Smooth muscle cell (in vitro differentiated cells): ENCODE data around the gene ZBTB44. TPM values are rescaled to one million over a fixed set of nuclear protein-coding genes. Genes with fewer than 3 reads are reported as not detected.

ENCODE experiments used
- DNase-seq: peaks from one replicate; lab custom pipeline; 2025; ENCODE audit not compliant: unreplicated experiment; lab: John Stamatoyannopoulos, UW
- H2AFZ ChIP-seq: fragments of 200-600 bp; sonication (generic); 2 replicates; pipeline ENCODE4 v1.6.0; 2016; ENCODE audit warnings: antibody characterized with exemption, low read depth, mild to moderate bottlenecking
- H3F3A ChIP-seq: fragments of 200-600 bp; sonication (generic); 2 replicates; pipeline ENCODE4 v1.6.0; 2017; ENCODE audit warnings: antibody characterized with exemption, low read depth
- H3K27ac ChIP-seq: fragments of 200-600 bp; sonication (generic); 2 replicates; pipeline ENCODE4 v1.5.1; 2016; ENCODE audit warnings: low read depth, mild to moderate bottlenecking
- H3K27me3 ChIP-seq: fragments of 200-600 bp; sonication (generic); 2 replicates; pipeline ENCODE4 v1.6.1; 2016; ENCODE audit warnings: low read depth, mild to moderate bottlenecking
- H3K36me3 ChIP-seq: fragments of 200-600 bp; sonication (generic); 2 replicates; pipeline ENCODE4 v1.5.1; 2016; ENCODE audit warnings: low read depth
- H3K4me1 ChIP-seq: fragments of 200-600 bp; sonication (generic); 2 replicates; pipeline ENCODE4 v1.5.1; 2016; ENCODE audit warnings: low read depth
- H3K4me2 ChIP-seq: fragments of 200-600 bp; sonication (generic); 2 replicates; pipeline ENCODE4 v1.6.0; 2016; ENCODE audit warnings: mild to moderate bottlenecking
- H3K4me3 ChIP-seq: fragments of 200-600 bp; sonication (generic); 2 replicates; pipeline ENCODE4 v1.5.1; 2016; ENCODE audit warnings: mild to moderate bottlenecking
- H3K79me2 ChIP-seq: fragments of 200-600 bp; sonication (generic); 2 replicates; pipeline ENCODE4 v1.6.0; 2016; ENCODE audit warnings: low read depth, mild to moderate bottlenecking
- H3K9ac ChIP-seq: fragments of 200-600 bp; sonication (generic); 2 replicates; pipeline ENCODE4 v1.6.0; 2016; ENCODE audit warnings: low read depth
- H3K9me3 ChIP-seq: fragments of 200-600 bp; sonication (generic); replicated peaks from 2 replicates; pipeline ENCODE4 v1.5.1; 2016; ENCODE audit warnings: low read depth
- H4K20me1 ChIP-seq: fragments of 200-600 bp; sonication (generic); 2 replicates; pipeline ENCODE4 v1.6.0; 2016; ENCODE audit warnings: low read depth
- WGBS: methylation state at CpG from one replicate; pipeline ENCODE4 v1.1.7; 2016; ENCODE audit warnings: low lambda C conversion rate; 5-methylcytosine and 5-hydroxymethylcytosine counted together
- polyA plus RNA-seq: library from polyadenylated mRNA; unstranded; fragments of >200 nt; fragmentation: Nextera tagmentation; extraction: Ambion mirVana; gene quantifications from 2 replicates; pipeline ENCODE4 v1.2.1, GENCODE V29; 2016
- total RNA-seq: library from RNA; depleted of rRNA; stranded (reverse); fragments of >200 nt; gene quantifications from 2 replicates; pipeline ENCODE4 v1.2.3, GENCODE V29; 2014
- TF ChIP-seq, protein P1 (sequence below): fragments of 200-600 bp; sonication (generic); IDR thresholded peaks from 2 replicates; pipeline ENCODE4 v1.5.1; 2017; ENCODE audit warnings: borderline replicate concordance, mild to moderate bottlenecking, antibody characterized with exemption; ENCODE audit not compliant: insufficient read depth, poor library complexity, severe bottlenecking

ZBTB44 gene
- total and polyA plus RNA-seq, 2 experiments from 2014 or later: 2.3 to 27.3 TPM

- Histone ChIP-seq H3K4me3 (no peak overlapping the region), H3K79me2 (peaks cover 73% of the 10 kb centered on the region), H3K4me1 (peaks cover 18% of the 10 kb centered on the region), H3K36me3 (no peaks in the 10 kb centered on the region), H3K27me3 (no peaks in the 10 kb centered on the region), H4K20me1 (peaks cover 54% of the 10 kb centered on the region), H2AFZ (no peak overlapping the region), H3F3A (no peaks in the 10 kb centered on the region), H3K9me3 (no peaks in the 10 kb centered on the region), H3K27ac (no peak overlapping the region), H3K9ac (no peak overlapping the region), H3K4me2 (no peak overlapping the region)
- 91% methylated on average over 4 of the region's 4 CpGs for WGBS
- DNase-seq: no peak
- TF ChIP-seq, protein P1, sequence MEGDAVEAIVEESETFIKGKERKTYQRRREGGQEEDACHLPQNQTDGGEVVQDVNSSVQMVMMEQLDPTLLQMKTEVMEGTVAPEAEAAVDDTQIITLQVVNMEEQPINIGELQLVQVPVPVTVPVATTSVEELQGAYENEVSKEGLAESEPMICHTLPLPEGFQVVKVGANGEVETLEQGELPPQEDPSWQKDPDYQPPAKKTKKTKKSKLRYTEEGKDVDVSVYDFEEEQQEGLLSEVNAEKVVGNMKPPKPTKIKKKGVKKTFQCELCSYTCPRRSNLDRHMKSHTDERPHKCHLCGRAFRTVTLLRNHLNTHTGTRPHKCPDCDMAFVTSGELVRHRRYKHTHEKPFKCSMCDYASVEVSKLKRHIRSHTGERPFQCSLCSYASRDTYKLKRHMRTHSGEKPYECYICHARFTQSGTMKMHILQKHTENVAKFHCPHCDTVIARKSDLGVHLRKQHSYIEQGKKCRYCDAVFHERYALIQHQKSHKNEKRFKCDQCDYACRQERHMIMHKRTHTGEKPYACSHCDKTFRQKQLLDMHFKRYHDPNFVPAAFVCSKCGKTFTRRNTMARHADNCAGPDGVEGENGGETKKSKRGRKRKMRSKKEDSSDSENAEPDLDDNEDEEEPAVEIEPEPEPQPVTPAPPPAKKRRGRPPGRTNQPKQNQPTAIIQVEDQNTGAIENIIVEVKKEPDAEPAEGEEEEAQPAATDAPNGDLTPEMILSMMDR: no peak
These were observed 4.1 kb downstream of the ZBTB44 start for GRCh38 chr11:130310622-130311021.

DNA sequence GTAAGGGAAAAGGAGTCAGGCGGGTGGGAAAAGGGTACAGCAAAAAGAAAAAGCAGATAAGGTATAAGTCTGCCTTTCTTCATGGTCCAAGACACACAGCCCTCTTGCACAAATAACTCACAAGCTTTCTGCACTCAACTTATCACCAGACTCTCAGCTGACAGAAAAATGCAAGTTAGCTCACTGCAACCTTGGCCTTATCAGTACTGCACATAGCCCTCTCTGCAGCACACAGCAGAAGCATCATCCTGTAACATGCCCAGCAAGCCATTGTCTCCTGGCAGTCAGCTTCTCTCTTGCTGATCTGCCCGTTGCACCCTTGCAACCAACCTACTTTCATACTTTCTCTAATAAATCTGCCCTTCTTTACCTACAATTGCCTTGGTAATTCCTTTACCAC is 5.8 kb downstream of the ZBTB44 start:
- Histone ChIP-seq H2AFZ (no peak overlapping the region), H3K79me2 (peaks cover 87% of the 10 kb centered on the region), H3K27ac (no peak overlapping the region), H3K4me3 (no peak overlapping the region), H3K4me1 (peaks cover 14% of the 10 kb centered on the region), H3K36me3 (no peaks in the 10 kb centered on the region), H3F3A (no peaks in the 10 kb centered on the region), H4K20me1 (peaks cover 71% of the 10 kb centered on the region), H3K9ac (no peak overlapping the region), H3K27me3 (no peaks in the 10 kb centered on the region), H3K9me3 (no peaks in the 10 kb centered on the region), H3K4me2 (no peak overlapping the region)
- DNase-seq: no peak
- TF ChIP-seq, protein P1: no peak
- WGBS: 83% methylated on average over 2 of the region's 2 CpGs

GRCh38 chr11:130308059-130308458 is 6.7 kb downstream of the ZBTB44 start:
- Histone ChIP-seq H3K27me3 (no peaks in the 10 kb centered on the region), H3K4me1 (peaks cover 7% of the 10 kb centered on the region), H3K36me3 (no peaks in the 10 kb centered on the region), H3K4me2 (no peak overlapping the region), H2AFZ (no peak overlapping the region), H3K27ac (no peak overlapping the region), H4K20me1 (peaks cover 72% of the 10 kb centered on the region), H3K79me2 (peaks cover 87% of the 10 kb centered on the region), H3K4me3 (no peak overlapping the region), H3K9me3 (no peaks in the 10 kb centered on the region), H3F3A (no peaks in the 10 kb centered on the region), H3K9ac (no peak overlapping the region)
- DNase-seq: no peak
- 99% methylated on average over 7 of the region's 7 CpGs for WGBS
- TF ChIP-seq, protein P1: no peak

- H3K4me3 ChIP-seq: no peak overlapping the region
- WGBS: 98% methylated on average over 2 of the region's 2 CpGs
- peaks cover 83% of the 10 kb centered on the region for H3K79me2 ChIP-seq
- no peaks in the 10 kb centered on the region for H3K9me3 ChIP-seq
- no peak overlapping the region for H2AFZ ChIP-seq
- no peak overlapping the region for H3K27ac ChIP-seq
- H3K4me1 ChIP-seq: no peaks in the 10 kb centered on the region
- H3K36me3 ChIP-seq: no peaks in the 10 kb centered on the region
- peaks cover 73% of the 10 kb centered on the region for H4K20me1 ChIP-seq
- no peaks in the 10 kb centered on the region for H3K27me3 ChIP-seq
- H3K4me2 ChIP-seq: no peak overlapping the region
- DNase-seq: no peak
- TF ChIP-seq, protein P1: no peak
- no peaks in the 10 kb centered on the region for H3F3A ChIP-seq
- H3K9ac ChIP-seq: no peak overlapping the region
These were observed 10.1 kb downstream of the ZBTB44 start for GRCh38 chr11:130304651-130305050.
